HS-27A (cell line): ENCODE measurements around the gene FSTL4.

ENCODE experiments used
- DNase-seq: peaks from one replicate; pipeline ENCODE4 v3.0.0-alpha.2; 2012; ENCODE audit warnings: low read depth, missing footprints

FSTL4 gene

GRCh38 chr5:133290669-133291240 is 321.6 kb downstream of the FSTL4 start:
- no peak for DNase-seq

- no peak for DNase-seq
Measured at GRCh38 chr5:133289686-133290367, 322.5 kb downstream of the FSTL4 start.

- no peak for DNase-seq
Measured at GRCh38 chr5:133287500-133287899, 324.8 kb downstream of the FSTL4 start.

- DNase-seq: no peak
Measured at GRCh38 chr5:133286483-133286882, 325.9 kb downstream of the FSTL4 start.

- DNase-seq: no peak
Measured at GRCh38 chr5:133285583-133286021, 326.7 kb downstream of the FSTL4 start.

- DNase-seq: no peak
Measured at GRCh38 chr5:133284306-133284705, 328.0 kb downstream of the FSTL4 start.

GRCh38 chr5:133278317-133278716 is 334.0 kb downstream of the FSTL4 start:
- no peak for DNase-seq

GRCh38 chr5:133277744-133278143 is 334.6 kb downstream of the FSTL4 start:
- no peak for DNase-seq

GRCh38 chr5:133276171-133276570 is 336.2 kb downstream of the FSTL4 start:
- DNase-seq: no peak

GRCh38 chr5:133275631-133276030 is 336.7 kb downstream of the FSTL4 start:
- no peak for DNase-seq

- no peak for DNase-seq
Measured at GRCh38 chr5:133274597-133274935, 337.8 kb downstream of the FSTL4 start.

GRCh38 chr5:133273661-133274596 is 338.4 kb downstream of the FSTL4 start:
- DNase-seq: no peak

GRCh38 chr5:133272345-133272744 is 340.0 kb downstream of the FSTL4 start:
- no peak for DNase-seq

- no peak for DNase-seq
Measured at GRCh38 chr5:133271606-133272005, 340.7 kb downstream of the FSTL4 start.

GRCh38 chr5:133269691-133270090 is 342.6 kb downstream of the FSTL4 start:
- no peak for DNase-seq

GRCh38 chr5:133267601-133268000 is 344.7 kb downstream of the FSTL4 start:
- no peak for DNase-seq

GRCh38 chr5:133266966-133267365 is 345.4 kb downstream of the FSTL4 start:
- DNase-seq: no peak

- DNase-seq: no peak
Measured at GRCh38 chr5:133266527-133266878, 345.8 kb downstream of the FSTL4 start.

- DNase-seq: no peak
Measured at GRCh38 chr5:133265720-133266526, 346.4 kb downstream of the FSTL4 start.

GRCh38 chr5:133265257-133265656 is 347.1 kb downstream of the FSTL4 start:
- DNase-seq: no peak

GRCh38 chr5:133262690-133263089 is 349.7 kb downstream of the FSTL4 start:
- no peak for DNase-seq

- no peak for DNase-seq
Measured at GRCh38 chr5:133261993-133262392, 350.3 kb downstream of the FSTL4 start.
